Panc1 (cell line): ENCODE data around the gene TTLL10. TPM values are rescaled to one million over a fixed set of nuclear protein-coding genes. Genes with fewer than 3 reads are reported as not detected.
"Not testable (repeated sequence)": the region's sequence is repeated elsewhere in the genome, so short reads cannot be mapped to it uniquely, and the experiment has no call there.

Experiments used
- ATAC-seq: fragments of 200-7000 bp; cut with Tn5 transposase; 2 replicates; pipeline ENCODE4 v1.9.1; 2020; ENCODE audit warnings: mild to moderate bottlenecking, moderate library complexity
- BruUV-seq: library from RNA; stranded (reverse); fragments of 400-500 nt; replicated peaks from 2 replicates; lab custom pipeline; 2021; lab: Mats Ljungman, UMichigan
- CTCF ChIA-PET: fragments of 300-600 bp; sonication (Branson Sonifier 250); formaldehyde crosslinking; loops from one replicate; lab custom pipeline; 2022; ENCODE audit warnings: antibody characterized with exemption; lab: Charles Lee
- POLR2A ChIA-PET: fragments of 300-600 bp; sonication (Branson Sonifier 250); formaldehyde crosslinking; loops from one replicate; lab custom pipeline; 2022; ENCODE audit warnings: antibody characterized with exemption; lab: Charles Lee
- DNase-seq: peaks from one replicate; pipeline ENCODE4 v3.0.0-alpha.2; 2010; ENCODE audit warnings: low read depth, low spot score
- H3K27ac ChIP-seq: 2 replicates; pipeline ENCODE4 v1.5.1; 2011; ENCODE audit warnings: mild to moderate bottlenecking, low read length, inconsistent platforms
- H3K27me3 ChIP-seq: fragments of 200-500 bp; sonication (Bioruptor generic); 2 replicates; pipeline ENCODE4 v1.6.0; 2014; ENCODE audit warnings: low read length, inconsistent platforms; ENCODE audit not compliant: control insufficient read depth, insufficient read depth
- H3K36me3 ChIP-seq: fragments of 200-500 bp; sonication (Bioruptor generic); 2 replicates; pipeline ENCODE4 v1.5.1; 2014; ENCODE audit warnings: inconsistent platforms, mild to moderate bottlenecking, low read length, moderate library complexity; ENCODE audit not compliant: control insufficient read depth, insufficient read depth
- H3K4me1 ChIP-seq: 2 replicates; pipeline ENCODE4 v1.5.1; 2011; ENCODE audit warnings: inconsistent platforms, mild to moderate bottlenecking, low read length, moderate library complexity; ENCODE audit not compliant: control insufficient read depth, insufficient read depth
- H3K4me3 ChIP-seq, 2 experiments: 2 replicates each; pipeline ENCODE4 v1.5.1; 2011 to 2012; ENCODE audit warnings: low read depth in 2 of 2, low read length in 2 of 2, mild to moderate bottlenecking in 2 of 2, inconsistent platforms in 1 of 2, moderate library complexity in 1 of 2
- H3K9me3 ChIP-seq: fragments of 200-500 bp; sonication (Bioruptor generic); 2 replicates; pipeline ENCODE4 v1.5.1; 2014; ENCODE audit warnings: low read depth, mild to moderate bottlenecking, inconsistent platforms, low read length, moderate library complexity; ENCODE audit not compliant: control insufficient read depth, insufficient read depth
- CTCF ChIP-seq: fragments of 450-650 bp; IDR thresholded peaks from 2 replicates; pipeline ENCODE4 v1.5.1; 2017; ENCODE audit warnings: mild to moderate bottlenecking
- POLR2AphosphoS5 ChIP-seq: IDR thresholded peaks from 2 replicates; pipeline ENCODE4 v1.6.1; 2012; ENCODE audit warnings: mild to moderate bottlenecking, low read depth, low read length, moderate library complexity
- REST ChIP-seq, 2 experiments: IDR thresholded peaks; 2 replicates each; pipeline ENCODE4 v1.6.1; 2011 to 2012; ENCODE audit warnings: low read depth in 2 of 2, control low read depth in 1 of 2, low read length in 1 of 2, mild to moderate bottlenecking in 1 of 2, moderate library complexity in 1 of 2; ENCODE audit not compliant: insufficient read depth in 1 of 2
- SIN3A ChIP-seq: IDR thresholded peaks from 2 replicates; pipeline ENCODE4 v1.6.1; 2012; ENCODE audit warnings: low read depth, mild to moderate bottlenecking, low read length, moderate library complexity, borderline replicate concordance; ENCODE audit not compliant: insufficient read depth
- TCF7L2 ChIP-seq: IDR thresholded peaks from 2 replicates; pipeline ENCODE4 v1.6.1; 2011; ENCODE audit warnings: mild to moderate bottlenecking, low read depth, low read length, inconsistent platforms
- in situ Hi-C: cut with HindIII; loops from 2 replicates; pipeline ENCODE4 v1.10.0; 2016; ENCODE audit warnings: low sequenced_read_pairs, low pct_unique_long_range_greater_than_20kb
- intact Hi-C: fragments of 100-400 bp; cut with micrococcal nuclease; formaldehyde crosslinking; loops from one replicate; pipeline ENCODE4 v1.10.0; 2022; ENCODE audit not compliant: unreplicated experiment
- total RNA-seq: library from RNA; stranded (reverse); gene quantifications from one replicate; pipeline ENCODE4 v1.2.1, GENCODE V29; 2021; ENCODE audit not compliant: unreplicated experiment

Gene TTLL10
- total RNA-seq, 1 experiment from 2014 or later: not detected

GRCh38 chr1:1141244-1141910 is 32.3 kb upstream of the TTLL10 start:
- no TSS peak for BruUV-seq
- Histone ChIP-seq H3K36me3 (no peaks in the 10 kb centered on the region), H3K9me3 (no peaks in the 10 kb centered on the region), H3K27me3 (no peaks in the 10 kb centered on the region), H3K4me1 (no peaks in the 10 kb centered on the region; the same call in 1 of the 2 replicates), H3K4me3 (no peak overlapping the region), H3K27ac (no peak overlapping the region)
- in situ Hi-C loops: no loop called here
- CTCF ChIA-PET: no interaction called here
- no peak for TF ChIP-seq POLR2AphosphoS5
- TF ChIP-seq REST (IDR thresholded peaks at IDR 0.05; ENCODE audit: insufficient read depth in 1 of 2, low read depth in 2 of 2, low read length in 1 of 2): no peak
- TF ChIP-seq TCF7L2: no peak
- TF ChIP-seq CTCF: no peak
- no peak for TF ChIP-seq SIN3A
- intact Hi-C loops: no loop called here
- POLR2A ChIA-PET: no interaction called here
- DNase-seq (no peak), ATAC-seq (no peak)

- Histone ChIP-seq H3K27ac (no peak overlapping the region), H3K9me3 (no peaks in the 10 kb centered on the region), H3K4me3 (no peak overlapping the region), H3K4me1 (no peaks in the 10 kb centered on the region; the same call in 1 of the 2 replicates), H3K36me3 (no peaks in the 10 kb centered on the region), H3K27me3 (no peaks in the 10 kb centered on the region)
- ChIA-PET CTCF (no interaction called here), POLR2A (no interaction called here)
- ATAC-seq (no peak), DNase-seq (no peak)
- no peak for TF ChIP-seq TCF7L2
- TF ChIP-seq CTCF: no peak
- no peak for TF ChIP-seq POLR2AphosphoS5
- no peak for TF ChIP-seq SIN3A
- in situ Hi-C loops (no loop called here), intact Hi-C loops (no loop called here)
- no TSS peak for BruUV-seq
Measured at GRCh38 chr1:1141911-1142250, 31.8 kb upstream of the TTLL10 start.

- DNase-seq, POLR2A ChIA-PET, in situ Hi-C loops, H3K36me3 ChIP-seq, H3K27ac ChIP-seq, H3K9me3 ChIP-seq, ATAC-seq, intact Hi-C loops, H3K27me3 ChIP-seq, CTCF ChIA-PET, BruUV-seq, H3K4me1 ChIP-seq, H3K4me3 ChIP-seq: not testable (repeated sequence)
Measured at GRCh38 chr1:1142352-1142751, 31.3 kb upstream of the TTLL10 start.
